NCI-H748 (cell line): Measurements from ENCODE around the gene SPAG16.

Experiments used
- DNase-seq: peaks from one replicate; lab custom pipeline; 2025; ENCODE audit not compliant: unreplicated experiment; lab: John Stamatoyannopoulos, UW

SPAG16 gene

GRCh38 chr2:213544940-213545339 is 260.7 kb downstream of the SPAG16 start:
- no peak for DNase-seq

GRCh38 chr2:213545481-213545880 is 261.2 kb downstream of the SPAG16 start:
- DNase-seq, result peak; percentile 89

- DNase-seq, result peak; percentile 92
Observed at GRCh38 chr2:213545964-213546475, 261.8 kb downstream of the SPAG16 start.

GRCh38 chr2:213551526-213551925 is 267.3 kb downstream of the SPAG16 start:
- no peak for DNase-seq

- DNase-seq, result peak; percentile 24
Observed at GRCh38 chr2:213559053-213559452, 274.8 kb downstream of the SPAG16 start.

GRCh38 chr2:213561759-213562158 is 277.5 kb downstream of the SPAG16 start:
- no peak for DNase-seq

- DNase-seq, result no peak
Observed at GRCh38 chr2:213562539-213563180, 278.4 kb downstream of the SPAG16 start.

- no peak for DNase-seq
Observed at GRCh38 chr2:213566846-213567245, 282.6 kb downstream of the SPAG16 start.

- DNase-seq, result no peak
Observed at GRCh38 chr2:213609570-213610170, 325.4 kb downstream of the SPAG16 start.

GRCh38 chr2:213627054-213627710 is 342.9 kb downstream of the SPAG16 start:
- DNase-seq, result no peak

GRCh38 chr2:213627835-213628460 is 343.7 kb downstream of the SPAG16 start:
- DNase-seq, result no peak

GRCh38 chr2:213640738-213641425 is 356.6 kb downstream of the SPAG16 start:
- DNase-seq, result peak; percentile 48

GRCh38 chr2:213644926-213645325 is 360.7 kb downstream of the SPAG16 start:
- DNase-seq, result no peak

- DNase-seq, result no peak
Observed at GRCh38 chr2:213649176-213649575, 364.9 kb downstream of the SPAG16 start.

- DNase-seq, result no peak
Observed at GRCh38 chr2:213664817-213665216, 380.6 kb downstream of the SPAG16 start.

- DNase-seq, result no peak
Observed at GRCh38 chr2:213669657-213670056, 385.4 kb downstream of the SPAG16 start.

GRCh38 chr2:213678437-213679218 is 394.4 kb downstream of the SPAG16 start:
- no peak for DNase-seq

- no peak for DNase-seq
Observed at GRCh38 chr2:213679894-213680293, 395.6 kb downstream of the SPAG16 start.

GRCh38 chr2:213682276-213682675 is 398.0 kb downstream of the SPAG16 start:
- no peak for DNase-seq

- DNase-seq, result no peak
Observed at GRCh38 chr2:213688133-213688532, 403.9 kb downstream of the SPAG16 start.
